Measurements from ENCODE around the gene LILRA1.
"Not testable (repeated sequence)": the region's sequence is repeated elsewhere in the genome, so short reads cannot be mapped to it uniquely, and the experiment has no call there.

Gene LILRA1

DNA sequence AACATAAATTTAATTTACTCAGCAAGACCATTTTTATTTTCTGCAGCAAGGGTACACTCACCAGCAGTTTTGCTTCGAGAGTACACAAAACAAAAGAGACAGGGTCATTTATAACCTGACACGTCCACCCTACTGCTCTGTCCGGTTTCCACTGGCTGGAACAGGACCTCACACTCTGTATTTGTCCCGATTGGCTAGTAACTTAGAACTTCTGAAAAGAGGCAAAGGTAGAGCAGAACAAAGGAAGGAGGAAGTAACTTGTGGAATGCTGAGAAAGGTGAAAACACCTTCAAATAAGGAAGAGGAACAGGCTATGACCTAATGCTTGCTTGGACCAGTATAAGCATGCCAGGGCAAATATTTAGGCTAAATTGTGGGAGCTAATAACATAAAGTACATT lies 34.5 kb downstream of the LILRA1 start:
- not testable (repeated sequence) for DNase-seq

DNA sequence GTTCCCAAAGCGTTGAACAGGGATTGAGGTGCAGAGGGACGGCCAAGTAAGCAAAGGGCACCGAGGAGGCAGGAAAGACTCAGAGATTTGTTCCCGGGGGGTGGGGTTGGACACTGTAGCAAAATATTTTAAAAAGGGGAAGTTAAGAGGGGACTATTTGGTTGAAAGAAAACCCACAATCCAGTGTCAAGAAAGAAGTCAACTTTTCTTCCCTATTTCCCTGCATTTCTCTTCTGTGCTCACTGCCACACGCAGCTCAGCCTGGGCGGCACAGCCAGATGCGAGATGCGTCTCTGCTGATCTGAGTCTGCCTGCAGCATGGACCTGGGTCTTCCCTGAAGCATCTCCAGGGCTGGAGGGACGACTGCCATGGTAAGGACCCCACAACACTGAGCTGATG lies 36.8 kb downstream of the LILRA1 start, which contains the start of gene LILRB1:
Gene LILRB1, plus strand, starts transcription at position 223 of the 400 bp plus-strand sequence. CDS start 590 bp downstream, outside the sequence.
- DNase-seq: not testable (repeated sequence)

DNA sequence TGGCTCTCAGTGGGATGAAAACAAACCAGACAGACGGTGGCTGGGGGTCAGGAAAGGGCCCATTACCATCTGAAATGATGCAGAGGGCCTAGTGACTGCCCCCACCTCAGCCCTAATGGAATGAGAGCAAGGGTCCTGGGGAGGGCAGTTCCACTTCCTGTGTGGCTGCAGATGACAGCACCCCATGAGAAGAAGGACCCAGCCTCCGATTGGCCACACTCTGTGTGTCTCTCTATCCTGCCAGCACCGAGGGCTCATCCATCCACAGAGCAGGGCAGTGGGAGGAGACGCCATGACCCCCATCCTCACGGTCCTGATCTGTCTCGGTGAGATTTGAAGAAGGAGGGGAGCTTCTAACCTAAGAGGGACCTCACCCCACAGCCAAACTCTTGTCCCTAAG lies 37.4 kb downstream of the LILRA1 start:
- no peak for DNase-seq

DNA sequence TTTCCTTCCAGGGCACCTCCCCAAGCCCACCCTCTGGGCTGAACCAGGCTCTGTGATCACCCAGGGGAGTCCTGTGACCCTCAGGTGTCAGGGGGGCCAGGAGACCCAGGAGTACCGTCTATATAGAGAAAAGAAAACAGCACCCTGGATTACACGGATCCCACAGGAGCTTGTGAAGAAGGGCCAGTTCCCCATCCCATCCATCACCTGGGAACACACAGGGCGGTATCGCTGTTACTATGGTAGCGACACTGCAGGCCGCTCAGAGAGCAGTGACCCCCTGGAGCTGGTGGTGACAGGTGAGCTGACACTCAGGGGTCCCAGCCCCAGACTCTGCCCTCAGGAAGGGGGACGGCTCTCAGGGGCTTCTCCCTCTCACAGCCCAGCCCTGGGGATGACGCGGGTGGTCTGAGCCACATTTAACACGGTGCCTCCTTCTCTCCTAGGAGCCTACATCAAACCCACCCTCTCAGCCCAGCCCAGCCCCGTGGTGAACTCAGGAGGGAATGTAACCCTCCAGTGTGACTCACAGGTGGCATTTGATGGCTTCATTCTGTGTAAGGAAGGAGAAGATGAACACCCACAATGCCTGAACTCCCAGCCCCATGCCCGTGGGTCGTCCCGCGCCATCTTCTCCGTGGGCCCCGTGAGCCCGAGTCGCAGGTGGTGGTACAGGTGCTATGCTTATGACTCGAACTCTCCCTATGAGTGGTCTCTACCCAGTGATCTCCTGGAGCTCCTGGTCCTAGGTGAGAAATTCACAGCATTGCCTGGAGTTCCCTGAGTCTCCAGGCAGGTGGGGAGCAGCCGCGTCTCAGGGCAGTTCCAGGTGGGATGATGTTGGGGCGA lies 38.3 kb downstream of the LILRA1 start:
- not testable (repeated sequence) for DNase-seq

DNA sequence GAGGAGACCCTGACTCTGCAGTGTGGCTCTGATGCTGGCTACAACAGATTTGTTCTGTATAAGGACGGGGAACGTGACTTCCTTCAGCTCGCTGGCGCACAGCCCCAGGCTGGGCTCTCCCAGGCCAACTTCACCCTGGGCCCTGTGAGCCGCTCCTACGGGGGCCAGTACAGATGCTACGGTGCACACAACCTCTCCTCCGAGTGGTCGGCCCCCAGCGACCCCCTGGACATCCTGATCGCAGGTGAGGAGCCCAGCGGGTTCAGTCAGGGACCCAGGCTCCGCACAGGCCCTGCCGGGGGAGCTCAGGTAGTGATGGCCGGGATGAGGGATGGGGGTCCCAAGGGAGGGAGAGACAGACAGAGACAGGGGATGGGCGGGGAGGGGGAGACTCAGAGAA lies 39.1 kb downstream of the LILRA1 start:
- DNase-seq: not testable (repeated sequence)

DNA sequence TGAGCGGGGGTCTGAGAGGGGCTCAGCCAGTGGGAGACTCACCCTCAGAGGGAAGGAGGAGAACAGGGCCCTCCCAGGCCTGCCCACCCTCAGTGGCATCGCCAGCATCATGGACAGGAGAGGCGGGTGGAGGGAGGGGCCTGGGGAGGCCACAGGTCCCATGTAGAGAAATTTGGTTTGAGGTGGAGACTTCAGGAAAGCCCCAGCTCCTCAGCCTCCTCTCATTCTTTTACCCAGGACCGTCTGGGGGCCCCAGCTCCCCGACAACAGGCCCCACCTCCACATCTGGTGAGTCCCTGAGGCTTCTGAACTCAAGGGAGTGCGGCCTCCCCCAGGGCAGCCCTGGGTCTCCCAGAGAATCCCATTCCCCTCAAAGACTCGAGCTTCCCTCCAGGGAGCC lies 40.0 kb downstream of the LILRA1 start:
- DNase-seq: no peak

DNA sequence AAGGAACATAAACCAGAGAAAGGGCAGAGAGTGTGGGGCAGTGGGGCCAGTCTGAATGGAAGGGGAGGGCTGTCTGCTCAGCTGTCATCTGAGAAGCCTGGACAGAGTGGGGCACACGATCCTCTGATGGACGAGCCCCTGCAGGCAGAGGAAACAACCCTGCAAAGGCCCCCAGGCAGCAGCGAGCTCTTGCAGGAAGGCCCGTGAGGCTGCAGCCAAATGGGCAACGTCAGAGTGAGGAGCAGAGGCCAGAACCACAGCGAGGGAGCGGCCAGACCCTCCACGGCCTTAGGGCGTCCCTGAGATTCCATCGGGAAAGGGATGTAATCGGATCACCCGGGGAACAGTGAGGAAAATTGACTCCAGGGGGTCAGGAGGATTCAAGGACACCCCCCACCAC lies 42.6 kb downstream of the LILRA1 start:
- not testable (repeated sequence) for DNase-seq

DNA sequence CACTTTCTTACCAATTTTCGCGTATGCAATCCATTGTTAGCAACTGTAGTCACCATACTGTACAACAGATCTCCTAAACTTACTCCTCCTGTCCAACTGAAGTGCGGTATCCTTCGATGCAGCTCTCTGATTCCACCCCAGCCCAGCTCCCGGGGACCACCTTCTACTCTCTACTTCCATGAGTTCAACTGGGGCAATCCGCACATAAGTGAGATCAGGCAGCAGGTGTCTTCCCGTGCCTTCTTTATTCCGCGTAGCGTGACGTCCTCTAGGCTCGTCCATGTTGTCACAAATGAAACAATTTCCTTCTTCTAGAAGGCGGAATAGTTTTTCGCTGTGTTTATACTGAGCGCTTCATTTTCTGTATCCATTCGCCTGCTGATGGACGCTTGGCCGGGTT lies 45.3 kb downstream of the LILRA1 start:
- no peak for DNase-seq

DNA sequence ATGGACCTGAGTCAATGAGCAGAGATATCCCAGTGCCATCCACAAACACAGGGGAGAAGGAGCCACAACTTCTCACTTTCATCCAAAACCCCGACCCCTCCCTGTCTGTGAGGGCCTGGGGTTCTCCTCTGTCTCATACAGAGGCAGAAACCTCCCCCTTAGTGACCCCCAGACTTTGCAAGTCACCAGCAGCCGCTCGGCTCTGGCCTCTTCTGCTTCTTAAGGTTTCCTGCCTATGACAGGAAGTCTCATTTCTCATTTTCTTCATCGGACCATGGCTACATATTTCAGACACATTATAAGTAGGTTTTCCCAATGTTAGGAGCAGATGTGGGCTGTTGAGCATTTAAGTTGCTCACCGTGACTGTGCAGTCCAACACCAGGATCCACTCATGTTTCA lies 49.5 kb downstream of the LILRA1 start:
- not testable (repeated sequence) for DNase-seq

DNA sequence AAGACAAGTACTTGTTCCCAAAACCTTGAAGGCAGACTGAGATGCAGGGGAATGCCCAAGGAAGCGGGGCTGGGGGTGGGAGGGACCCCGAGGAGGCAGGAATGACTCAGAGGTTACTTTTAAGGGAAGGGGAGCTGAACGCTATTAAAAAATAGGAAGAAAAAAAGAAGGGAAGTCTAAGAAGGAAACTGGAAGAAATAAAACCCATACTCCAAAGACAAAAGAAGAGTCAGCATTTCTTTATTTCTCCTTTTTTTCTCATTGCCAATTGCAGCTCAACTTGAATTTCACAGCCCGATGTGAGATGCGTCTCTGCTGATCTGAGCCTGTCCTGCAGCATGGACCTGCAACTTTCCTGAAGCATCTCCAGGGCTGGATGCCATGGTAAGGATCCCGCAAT lies 50.2 kb downstream of the LILRA1 start:
- DNase-seq: not testable (repeated sequence)

DNA sequence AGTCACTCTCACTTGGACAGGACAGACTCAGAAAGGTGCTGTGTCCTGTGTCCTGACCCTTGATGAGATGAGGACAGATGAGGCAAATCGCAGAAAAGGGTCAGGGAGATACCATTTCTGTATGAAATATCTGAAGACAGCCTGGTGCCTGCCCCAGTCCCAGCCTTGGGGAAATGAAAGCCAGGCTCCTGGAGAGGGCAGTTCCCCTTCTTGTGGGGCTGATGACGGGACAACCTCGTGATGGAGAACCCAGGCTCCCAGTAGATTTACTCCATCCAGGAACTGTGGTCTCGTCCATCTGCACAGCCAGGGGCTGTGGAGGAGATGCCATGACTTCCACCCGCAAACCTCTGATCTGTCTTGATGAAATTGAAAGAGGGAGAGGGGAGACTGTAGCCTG lies 50.6 kb downstream of the LILRA1 start:
- no peak for DNase-seq

DNA sequence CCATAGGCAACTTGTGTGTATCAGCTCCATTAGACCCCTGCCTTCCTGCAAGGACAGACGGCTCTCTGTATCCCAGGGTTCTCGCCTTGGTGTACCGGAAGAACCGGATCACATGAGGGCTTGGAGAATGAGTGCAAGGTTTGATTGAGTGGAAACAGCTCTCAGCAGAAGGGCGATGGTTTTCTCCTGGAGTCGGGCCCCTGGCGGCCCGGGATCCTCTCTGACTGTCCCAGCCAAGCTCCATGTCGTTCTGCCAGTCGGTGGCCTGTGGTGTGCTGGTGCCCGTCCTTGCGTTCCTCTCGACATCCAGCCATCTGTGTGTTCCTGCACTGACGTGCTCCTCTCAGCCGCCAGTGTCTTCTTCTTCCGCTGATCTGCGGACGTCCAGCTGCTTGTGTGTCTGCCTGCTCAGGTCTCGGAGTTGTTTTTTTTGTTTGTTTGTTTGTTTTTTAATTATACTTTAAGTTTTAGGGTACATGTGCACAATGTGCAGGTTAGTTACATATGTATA lies 53.0 kb downstream of the LILRA1 start:
- no peak for DNase-seq

DNA sequence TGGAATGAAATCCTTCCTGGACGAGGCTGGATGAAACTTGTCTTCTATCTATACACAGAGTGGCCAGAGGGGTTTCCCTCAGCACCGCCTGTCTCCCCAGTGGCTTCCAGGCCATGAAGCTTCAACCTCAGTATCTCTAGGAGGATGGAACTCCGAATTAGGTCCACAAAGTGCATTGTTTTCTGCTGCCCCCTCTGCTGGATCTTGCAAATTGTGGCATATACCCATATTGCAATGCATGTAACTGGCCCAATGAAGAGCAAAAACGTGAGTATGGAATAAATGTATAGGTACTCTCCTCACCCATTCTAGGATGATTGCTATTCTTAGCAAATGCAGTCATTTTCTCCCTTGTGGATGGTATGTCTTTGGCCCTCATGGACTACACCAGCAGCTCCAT lies 54.7 kb downstream of the LILRA1 start:
- DNase-seq: no peak

DNA sequence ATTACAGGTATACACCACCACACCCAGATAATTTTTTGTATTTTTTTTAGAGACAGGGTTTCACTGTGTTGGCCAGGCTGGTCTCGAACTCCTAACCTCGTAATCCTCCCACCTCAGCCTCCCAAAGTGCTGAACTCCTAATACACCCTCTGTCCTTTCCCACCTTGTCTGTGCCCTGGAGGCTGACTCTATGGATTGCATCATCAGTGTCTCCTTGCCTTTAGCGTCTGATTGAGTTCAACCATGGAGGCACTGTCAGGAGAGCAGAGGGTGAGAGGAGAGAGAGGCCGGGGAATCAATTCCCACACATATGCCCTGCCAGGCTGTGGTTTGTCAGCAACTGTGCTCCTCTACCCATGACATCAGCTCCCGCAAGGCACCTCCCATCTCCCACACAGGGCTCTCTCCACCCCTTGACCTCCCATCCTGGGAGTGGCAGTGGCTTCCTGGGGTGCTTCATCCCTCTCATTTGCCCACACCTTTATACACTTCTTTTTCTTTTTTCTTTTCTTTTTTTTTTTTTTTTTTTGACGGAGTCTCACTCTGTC lies 56.8 kb downstream of the LILRA1 start:
- DNase-seq: no peak
